Neural progenitor cell (in vitro differentiated cells): ENCODE data around the gene C3orf33.

Experiments used
- EZH2 ChIP-seq: fragments of 200-600 bp; sonication (generic); IDR thresholded peaks from 2 replicates; pipeline ENCODE4 v1.6.1; 2017; ENCODE audit warnings: antibody characterized with exemption, mild to moderate bottlenecking, moderate library complexity
- EZH2phosphoT487 ChIP-seq: fragments of 200-600 bp; sonication (generic); IDR thresholded peaks from 2 replicates; pipeline ENCODE4 v1.6.1; 2017; ENCODE audit warnings: antibody characterized with exemption

GRCh38 chr3:155730843-155731242 is 75.2 kb downstream of the C3orf33 start:
- TF ChIP-seq EZH2phosphoT487 (no peak), EZH2 (no peak)
